Psoas muscle (tissue), 8 donors: ENCODE results near the gene CFAP299. TPM values are rescaled to one million over a fixed set of nuclear protein-coding genes. Genes with fewer than 3 reads are reported as not detected.

Source experiments
- ATAC-seq, 4 donors: fragments of 200-7000 bp; cut with Tn5 transposase; one replicate each; pipeline ENCODE4 v1.9.1; 2020; ENCODE audit warnings: moderate library complexity in 3 of 4, mild to moderate bottlenecking in 2 of 4
- DNase-seq, 2 donors: peaks; one replicate each; pipeline ENCODE4 v3.0.0-alpha.2; 2020
- H3K27ac ChIP-seq: fragments of 200-600 bp; one replicate; pipeline ENCODE4 v1.8.0; 2022
- H3K27me3 ChIP-seq, 3 donors: fragments of 200-600 bp in 1 of 3; one replicate each; pipeline versions ENCODE4 v1.6.1 to v1.8.0; 2013 to 2022; ENCODE audit warnings: low read length in 2 of 3, mild to moderate bottlenecking in 2 of 3, moderate library complexity in 1 of 3; ENCODE audit not compliant: insufficient read depth in 3 of 3
- H3K36me3 ChIP-seq, 2 donors: fragments of 200-600 bp in 1 of 2; one replicate each; pipeline versions ENCODE4 v1.6.1 to v1.8.0; 2013 to 2022; ENCODE audit warnings: low read depth in 1 of 2, mild to moderate bottlenecking in 1 of 2, moderate library complexity in 1 of 2; ENCODE audit not compliant: insufficient read depth in 1 of 2
- H3K4me1 ChIP-seq: fragments of 200-600 bp; one replicate; pipeline ENCODE4 v1.8.0; 2022
- H3K4me3 ChIP-seq: fragments of 200-600 bp; one replicate; pipeline ENCODE4 v1.8.0; 2022; ENCODE audit warnings: mild to moderate bottlenecking
- H3K9me3 ChIP-seq: fragments of 200-600 bp; one replicate; pipeline ENCODE4 v1.8.0; 2022
- CTCF ChIP-seq: fragments of 200-600 bp; IDR thresholded peaks from one replicate; pipeline ENCODE4 v1.8.0; 2022; ENCODE audit warnings: antibody characterized with exemption
- WGBS, 3 donors: extraction: QIAGEN DNeasy Blood & Tissue Kit; methylation state at CpG; one replicate each; pipeline versions ENCODE4 v1.1.6 to v1.1.7; 2013; 5-methylcytosine and 5-hydroxymethylcytosine counted together
- intact Hi-C, 2 donors: fragments of 100-400 bp; cut with DNase I; formaldehyde crosslinking; loops; one replicate each; pipeline versions ENCODE4 v1.11.0 to v1.14.2; 2022
- polyA plus RNA-seq, 3 donors: library from polyadenylated mRNA; stranded (reverse); fragments of 200-250 nt; gene quantifications; one replicate each; pipeline ENCODE4 v1.2.3, GENCODE V29; 2013
- total RNA-seq, 4 donors: library from RNA; stranded (reverse); fragmentation: NEBNext Ultra II Directional in 2 of 4; extraction: Animal tissue kit (Norgen Biotek cat#: 25700) in 2 of 4; gene quantifications; one replicate each; pipeline versions ENCODE4 v1.2.1 to v1.2.4, GENCODE V29; 2021 to 2023
- donor health status: healthy with polysubstance abuse.
- donor health status: DM: no; HTN: no; CAD: no; lungs with moderate emphysema.
- donor health status: Bipolar disorder and iron deficiency.
- donor health status: healthy.
- donor health status: DM: yes; HTN: yes; CAD: no.
- donor health status: DM: no; HTN: no; CAD: no.
- donor health status: DM: no; HTN: no; CAD: no.
- donor health status: DM: yes; HTN: yes; CAD: no.

The CFAP299 gene
- total and polyA plus RNA-seq, 7 donors = not detected

- H3K4me3 ChIP-seq = no peak overlapping the region
- ATAC-seq = no peak
- intact Hi-C loops = no loop called here
- H3K27ac ChIP-seq = no peak overlapping the region
- no peaks in the 10 kb centered on the region for H3K4me1 ChIP-seq
- 78 to 84% (median 82%) methylated on average over 5 of the region's 5 CpGs for WGBS, 3 donors
- DNase-seq = no peak
- no peak for TF ChIP-seq CTCF
- no peaks in the 10 kb centered on the region for H3K9me3 ChIP-seq
- no peaks in the 10 kb centered on the region for H3K27me3 ChIP-seq
- H3K36me3 ChIP-seq = no peaks in the 10 kb centered on the region
These were observed 205.4 kb downstream of the CFAP299 start for GRCh38 chr4:80540785-80541469.

- H3K27ac ChIP-seq = no peak overlapping the region
- 88 to 98% (median 95%) methylated on average over 2 of the region's 2 CpGs for WGBS, 3 donors
- no peak for TF ChIP-seq CTCF
- DNase-seq (no peak), ATAC-seq (no peak)
- no peaks in the 10 kb centered on the region for H3K4me1 ChIP-seq
- H3K9me3 ChIP-seq = no peaks in the 10 kb centered on the region
- intact Hi-C loops = no loop called here
- no peak overlapping the region for H3K4me3 ChIP-seq
- no peaks in the 10 kb centered on the region for H3K36me3 ChIP-seq
- no peaks in the 10 kb centered on the region for H3K27me3 ChIP-seq
These were observed 207.2 kb downstream of the CFAP299 start for GRCh38 chr4:80542747-80543146.

DNA sequence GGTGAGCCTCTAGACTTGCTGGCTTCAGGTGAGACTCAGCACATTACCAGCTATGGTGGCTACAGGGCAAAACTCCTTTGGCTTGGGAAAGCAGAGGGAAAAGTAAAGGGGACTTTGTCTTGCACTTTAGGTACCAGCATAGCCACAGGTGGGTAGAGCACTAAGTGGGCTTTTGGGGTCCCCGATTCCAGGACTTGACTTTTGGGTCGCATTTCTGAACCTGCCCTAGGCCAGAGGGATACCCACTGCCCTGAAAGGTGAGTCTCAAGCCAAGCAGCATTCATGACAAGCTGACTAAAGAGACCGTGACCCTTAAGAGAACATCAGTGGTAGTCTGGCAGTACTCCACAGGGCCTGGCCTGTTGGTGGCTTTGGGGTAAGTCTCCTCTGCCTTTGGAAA lies 224.8 kb downstream of the CFAP299 start:
- 90 to 94% (median 91%) methylated on average over 3 of the region's 3 CpGs for WGBS, 3 donors
- no peak for DNase-seq
- H3K27me3 ChIP-seq = no peaks in the 10 kb centered on the region
- H3K4me3 ChIP-seq = no peak overlapping the region
- H3K9me3 ChIP-seq = no peaks in the 10 kb centered on the region
- H3K27ac ChIP-seq = no peak overlapping the region
- no peak for TF ChIP-seq CTCF
- no peaks in the 10 kb centered on the region for H3K36me3 ChIP-seq
- no peak for ATAC-seq
- intact Hi-C loops = no loop called here
- no peaks in the 10 kb centered on the region for H3K4me1 ChIP-seq

GRCh38 chr4:80566203-80566872 lies 230.8 kb downstream of the CFAP299 start:
- Histone ChIP-seq H3K4me1 (no peaks in the 10 kb centered on the region), H3K4me3 (no peak overlapping the region), H3K27ac (no peak overlapping the region), H3K27me3 (no peaks in the 10 kb centered on the region), H3K36me3 (no peaks in the 10 kb centered on the region), H3K9me3 (no peaks in the 10 kb centered on the region)
- intact Hi-C loops = no loop called here
- ATAC-seq (no peak), DNase-seq (no peak)
- 67 to 74% (median 71%) methylated on average over 5 of the region's 5 CpGs for WGBS, 3 donors
- TF ChIP-seq CTCF = no peak
